Epidermal melanocyte (primary cell): ENCODE results near the gene GARIN1A.
"Not testable (repeated sequence)": the region's sequence is repeated elsewhere in the genome, so short reads cannot be mapped to it uniquely, and the experiment has no call there.

Experiments used
- DNase-seq: peaks from one replicate; pipeline ENCODE4 v3.0.0; 2011; ENCODE audit warnings: low spot score; ENCODE audit not compliant: insufficient read length

GARIN1A gene

GRCh38 chr7:128683270-128683669 lies 11.2 kb downstream of the GARIN1A start:
- DNase-seq, result not testable (repeated sequence)

GRCh38 chr7:128683738-128684137 lies 11.6 kb downstream of the GARIN1A start:
- not testable (repeated sequence) for DNase-seq

GRCh38 chr7:128687131-128687530 lies 15.0 kb downstream of the GARIN1A start:
- no peak for DNase-seq

- DNase-seq, result no peak
Measured at GRCh38 chr7:128688492-128688891, 16.4 kb downstream of the GARIN1A start.

- DNase-seq, result not testable (repeated sequence)
Measured at GRCh38 chr7:128689161-128689935, 17.3 kb downstream of the GARIN1A start.

GRCh38 chr7:128691227-128691626 lies 19.1 kb downstream of the GARIN1A start:
- no peak for DNase-seq

GRCh38 chr7:128692623-128693270 lies 20.7 kb downstream of the GARIN1A start:
- no peak for DNase-seq

GRCh38 chr7:128693373-128694015 lies 21.4 kb downstream of the GARIN1A start:
- no peak for DNase-seq

- DNase-seq, result no peak
Measured at GRCh38 chr7:128694738-128695137, 22.6 kb downstream of the GARIN1A start.

GRCh38 chr7:128697302-128697905 lies 25.3 kb downstream of the GARIN1A start:
- no peak for DNase-seq

GRCh38 chr7:128699196-128699712 lies 27.2 kb downstream of the GARIN1A start:
- DNase-seq, result no peak

GRCh38 chr7:128699895-128700294 lies 27.8 kb downstream of the GARIN1A start:
- no peak for DNase-seq

GRCh38 chr7:128701062-128701785 lies 29.1 kb downstream of the GARIN1A start:
- DNase-seq, result no peak

GRCh38 chr7:128703609-128704241 lies 31.6 kb downstream of the GARIN1A start:
- no peak for DNase-seq

GRCh38 chr7:128705891-128706333 lies 33.8 kb downstream of the GARIN1A start:
- DNase-seq, result no peak

- no peak for DNase-seq
Measured at GRCh38 chr7:128707752-128708151, 35.7 kb downstream of the GARIN1A start.

- DNase-seq, result no peak
Measured at GRCh38 chr7:128708235-128708634, 36.1 kb downstream of the GARIN1A start.

- DNase-seq, result no peak
Measured at GRCh38 chr7:128708824-128709223, 36.7 kb downstream of the GARIN1A start.

- no peak for DNase-seq
Measured at GRCh38 chr7:128710481-128710880, 38.4 kb downstream of the GARIN1A start.

- DNase-seq, result no peak
Measured at GRCh38 chr7:128713794-128714193, 41.7 kb downstream of the GARIN1A start.
